Activated T-cell treated with anti-CD3 and anti-CD28 coated beads, Interleukin-2, amount 50 U/mL, for 4 hours (primary cell): ENCODE measurements around the gene IFI35. TPM values are rescaled to one million over a fixed set of nuclear protein-coding genes. Genes with fewer than 3 reads are reported as not detected.
"Not testable (repeated sequence)": the region's sequence is repeated elsewhere in the genome, so short reads cannot be mapped to it uniquely, and the experiment has no call there.

Source experiments
- ATAC-seq, 2 donors: fragments of 200-7000 bp; cut with Tn5 transposase; one replicate each; pipeline ENCODE4 v1.10.0; 2021
- DNase-seq: peaks from one replicate; pipeline ENCODE4 v3.0.0-alpha.2; 2020
- H3K27me3 Mint-ChIP-seq: one replicate; pipeline ENCODE4 v1.8.0; 2021; ENCODE audit warnings: low read depth, mixed read lengths
- H3K36me3 Mint-ChIP-seq: one replicate; pipeline ENCODE4 v1.8.0; 2022; ENCODE audit warnings: mixed read lengths; ENCODE audit not compliant: insufficient read depth
- H3K4me1 Mint-ChIP-seq: one replicate; pipeline ENCODE4 v1.8.0; 2021; ENCODE audit warnings: low read depth, mixed read lengths
- H3K4me3 Mint-ChIP-seq: one replicate; pipeline ENCODE4 v1.8.0; 2021; ENCODE audit warnings: mild to moderate bottlenecking, moderate library complexity, mixed read lengths
- H3K9me3 Mint-ChIP-seq: one replicate; pipeline ENCODE4 v1.8.0; 2021; ENCODE audit warnings: mixed read lengths
- total RNA-seq, 3 donors: library from RNA; stranded (reverse); gene quantifications; one replicate each; pipeline ENCODE4 v1.2.1, GENCODE V29; 2021

IFI35 gene
- total RNA-seq, 3 donors from 2014 or later = 26.4 to 46.6 (median 34.1) TPM

GRCh38 chr17:42989141-42989540 is 17.4 kb upstream of the IFI35 start:
- Mint-ChIP-seq H3K9me3 (no peaks in the 10 kb centered on the region), H3K4me3 (no peak overlapping the region), H3K27me3 (no peaks in the 10 kb centered on the region), H3K36me3 (peaks cover 41% of the 10 kb centered on the region), H3K4me1 (peaks cover 16% of the 10 kb centered on the region)
- ATAC-seq = no peak
- DNase-seq = no peak

- H3K4me1 Mint-ChIP-seq = peaks cover 11% of the 10 kb centered on the region
- DNase-seq = no peak
- no peaks in the 10 kb centered on the region for H3K27me3 Mint-ChIP-seq
- no peaks in the 10 kb centered on the region for H3K9me3 Mint-ChIP-seq
- no peak for ATAC-seq
- H3K4me3 Mint-ChIP-seq = no peak overlapping the region
- peaks cover 41% of the 10 kb centered on the region for H3K36me3 Mint-ChIP-seq
Measured at GRCh38 chr17:42989726-42990652, 16.6 kb upstream of the IFI35 start.

DNA sequence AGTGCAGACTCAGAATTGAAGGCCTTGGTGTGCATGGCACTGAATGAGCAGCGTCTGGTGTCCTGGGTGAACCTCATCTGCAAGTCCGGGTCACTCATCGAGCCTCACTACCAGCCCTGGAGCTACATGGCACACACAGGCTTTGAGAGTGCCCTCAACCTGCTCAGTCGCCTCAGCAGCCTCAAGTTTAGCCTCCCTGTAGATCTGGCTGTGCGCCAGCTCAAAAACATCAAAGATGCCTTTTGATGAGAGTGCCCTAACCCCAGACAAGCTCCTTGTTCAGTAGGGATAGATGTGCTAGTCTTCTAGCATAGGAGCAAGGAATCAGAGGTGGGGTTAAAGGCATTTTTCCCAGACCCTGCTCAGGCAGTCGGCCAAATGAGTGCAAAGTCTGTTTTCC is 15.1 kb upstream of the IFI35 start:
- ATAC-seq (no peak), DNase-seq (no peak)
- H3K27me3 Mint-ChIP-seq = no peaks in the 10 kb centered on the region
- no peak overlapping the region for H3K4me3 Mint-ChIP-seq
- H3K36me3 Mint-ChIP-seq = peaks cover 34% of the 10 kb centered on the region
- H3K4me1 Mint-ChIP-seq = peaks cover 5% of the 10 kb centered on the region
- H3K9me3 Mint-ChIP-seq = no peaks in the 10 kb centered on the region

DNA sequence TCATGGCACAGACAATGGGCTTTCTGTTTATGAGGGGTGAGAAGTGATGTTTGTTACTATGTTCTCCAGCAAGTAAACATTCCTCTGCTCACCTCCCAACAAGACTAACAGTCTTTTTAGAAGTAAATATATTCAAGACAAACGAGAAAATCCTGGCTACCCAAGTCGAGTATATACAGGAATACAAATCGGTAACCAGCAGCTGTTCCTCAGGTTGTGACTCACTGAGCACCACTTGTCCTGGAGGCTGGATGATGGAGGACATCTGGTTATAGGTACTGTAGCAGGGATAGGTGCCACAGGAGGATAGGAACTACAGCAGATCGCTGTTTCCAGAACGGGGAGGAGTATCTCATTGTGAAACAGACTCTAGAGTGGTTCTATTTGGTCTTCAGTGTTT is 13.7 kb upstream of the IFI35 start:
- Mint-ChIP-seq H3K4me3 (no peak overlapping the region), H3K9me3 (no peaks in the 10 kb centered on the region), H3K36me3 (peaks cover 34% of the 10 kb centered on the region), H3K27me3 (no peaks in the 10 kb centered on the region), H3K4me1 (peaks cover 8% of the 10 kb centered on the region)
- DNase-seq (no peak), ATAC-seq (no peak)

DNA sequence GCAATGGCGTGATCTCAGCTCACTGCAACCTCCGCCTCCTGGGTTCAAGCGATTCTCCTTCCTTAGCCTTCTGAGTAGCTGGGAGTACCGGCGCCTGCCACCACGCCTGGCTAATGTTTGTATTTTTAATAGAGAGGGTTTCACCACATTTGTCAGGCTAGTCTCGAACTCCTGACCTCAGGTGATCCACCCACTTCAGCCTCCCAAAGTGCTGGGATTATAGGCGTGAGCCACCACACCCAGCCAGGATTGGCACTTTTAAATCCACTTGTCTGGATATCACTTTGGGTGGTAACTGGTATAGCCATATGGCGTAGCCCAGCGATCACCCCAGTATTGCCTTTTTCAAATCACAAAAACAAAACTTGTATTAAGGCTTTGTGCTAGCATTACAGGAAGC is 12.7 kb upstream of the IFI35 start:
- H3K4me3 Mint-ChIP-seq, H3K27me3 Mint-ChIP-seq, DNase-seq, H3K9me3 Mint-ChIP-seq, ATAC-seq, H3K4me1 Mint-ChIP-seq: not testable (repeated sequence)
- H3K36me3 Mint-ChIP-seq = peaks cover 28% of the 10 kb centered on the region

DNA sequence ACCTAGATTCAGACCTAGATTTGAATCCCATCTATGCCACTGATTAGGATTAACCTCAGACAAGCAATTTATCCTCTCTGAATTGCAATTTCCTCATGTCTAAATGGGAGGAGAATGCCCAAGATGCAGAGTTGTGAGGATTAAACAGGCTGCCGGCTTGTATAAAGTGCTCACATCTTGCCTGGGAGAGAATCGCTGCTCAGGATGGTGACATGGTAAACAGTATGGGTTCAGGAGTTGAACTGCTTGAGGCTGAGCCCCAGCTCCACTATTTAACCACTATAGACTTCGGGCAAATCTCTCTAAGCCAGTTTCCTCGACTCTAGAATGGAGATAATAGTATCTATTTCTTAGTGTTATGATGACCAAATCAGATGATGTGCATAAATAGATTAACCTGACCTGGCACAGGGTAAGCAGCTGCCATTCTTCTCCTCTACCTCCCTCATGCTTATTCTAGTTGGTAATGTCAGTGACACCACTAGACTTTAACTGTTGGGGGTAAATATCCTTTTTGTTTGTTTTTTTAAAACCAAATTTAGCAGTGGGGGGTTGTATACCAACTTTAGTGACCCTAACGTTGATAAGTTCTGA is 9.1 kb upstream of the IFI35 start:
- peaks cover 21% of the 10 kb centered on the region for H3K4me1 Mint-ChIP-seq
- no peaks in the 10 kb centered on the region for H3K9me3 Mint-ChIP-seq
- H3K27me3 Mint-ChIP-seq = no peaks in the 10 kb centered on the region
- H3K4me3 Mint-ChIP-seq = peak overlapping the region; percentile 98
- no peak for DNase-seq
- ATAC-seq = no peak
- peaks cover 32% of the 10 kb centered on the region for H3K36me3 Mint-ChIP-seq

GRCh38 chr17:42997984-42998938 is 8.3 kb upstream of the IFI35 start, which contains the start of gene RPL27:
Gene RPL27, plus strand, starts transcription at chr17:42998419. Its CDS starts 332 bp downstream, at chr17:42998751.
- DNase-seq = peak; percentile 97
- H3K27me3 Mint-ChIP-seq = no peaks in the 10 kb centered on the region
- H3K9me3 Mint-ChIP-seq = no peaks in the 10 kb centered on the region
- peak; percentile 95 to 96 for ATAC-seq
- H3K36me3 Mint-ChIP-seq = peaks cover 34% of the 10 kb centered on the region
- peak within 1 kb of the TSS; percentile 98 for H3K4me3 Mint-ChIP-seq
- H3K4me1 Mint-ChIP-seq = peaks cover 21% of the 10 kb centered on the region

- Mint-ChIP-seq H3K4me3 (peak overlapping the region; percentile 98), H3K4me1 (peaks cover 21% of the 10 kb centered on the region), H3K36me3 (peaks cover 37% of the 10 kb centered on the region), H3K27me3 (no peaks in the 10 kb centered on the region), H3K9me3 (no peaks in the 10 kb centered on the region)
- no peak for DNase-seq
- no peak for ATAC-seq
Measured at GRCh38 chr17:42999003-42999525, 7.5 kb upstream of the IFI35 start.

DNA sequence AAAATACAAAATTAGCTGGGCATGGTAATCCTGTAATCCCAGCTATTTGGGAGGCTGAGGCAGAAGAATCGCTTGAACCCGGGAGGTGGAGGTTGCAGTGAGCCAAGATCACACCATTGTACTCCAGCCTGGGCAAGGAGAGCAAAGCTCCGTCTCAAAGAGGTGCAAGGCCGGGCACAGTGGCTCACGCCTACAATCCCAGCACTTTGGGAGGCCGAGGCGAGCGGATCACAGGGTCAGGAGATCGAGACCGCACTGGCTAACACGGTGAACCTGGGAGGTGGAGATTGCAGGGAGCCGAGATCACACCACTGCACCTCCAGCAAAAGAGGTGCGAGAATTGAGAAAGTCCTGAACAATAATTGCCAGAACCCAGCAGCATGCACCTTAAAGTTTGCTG is 5.7 kb upstream of the IFI35 start:
- not testable (repeated sequence) for H3K9me3 Mint-ChIP-seq, DNase-seq, ATAC-seq, H3K27me3 Mint-ChIP-seq
- Mint-ChIP-seq H3K36me3 (peaks cover 37% of the 10 kb centered on the region), H3K4me3 (peak overlapping the region; percentile 35), H3K4me1 (peaks cover 21% of the 10 kb centered on the region)

- no peak for DNase-seq
- no peak for ATAC-seq
- Mint-ChIP-seq H3K9me3 (no peaks in the 10 kb centered on the region), H3K4me1 (peaks cover 30% of the 10 kb centered on the region), H3K27me3 (no peaks in the 10 kb centered on the region), H3K4me3 (no peak overlapping the region), H3K36me3 (peaks cover 35% of the 10 kb centered on the region)
Measured at GRCh38 chr17:43003542-43004172, 2.9 kb upstream of the IFI35 start.

- Mint-ChIP-seq H3K9me3 (no peaks in the 10 kb centered on the region), H3K4me1 (peaks cover 28% of the 10 kb centered on the region), H3K4me3 (no peak overlapping the region), H3K27me3 (no peaks in the 10 kb centered on the region), H3K36me3 (peaks cover 21% of the 10 kb centered on the region)
- ATAC-seq (no peak), DNase-seq (no peak)
Measured at GRCh38 chr17:43010667-43011308, 4.2 kb downstream of the IFI35 start.

DNA sequence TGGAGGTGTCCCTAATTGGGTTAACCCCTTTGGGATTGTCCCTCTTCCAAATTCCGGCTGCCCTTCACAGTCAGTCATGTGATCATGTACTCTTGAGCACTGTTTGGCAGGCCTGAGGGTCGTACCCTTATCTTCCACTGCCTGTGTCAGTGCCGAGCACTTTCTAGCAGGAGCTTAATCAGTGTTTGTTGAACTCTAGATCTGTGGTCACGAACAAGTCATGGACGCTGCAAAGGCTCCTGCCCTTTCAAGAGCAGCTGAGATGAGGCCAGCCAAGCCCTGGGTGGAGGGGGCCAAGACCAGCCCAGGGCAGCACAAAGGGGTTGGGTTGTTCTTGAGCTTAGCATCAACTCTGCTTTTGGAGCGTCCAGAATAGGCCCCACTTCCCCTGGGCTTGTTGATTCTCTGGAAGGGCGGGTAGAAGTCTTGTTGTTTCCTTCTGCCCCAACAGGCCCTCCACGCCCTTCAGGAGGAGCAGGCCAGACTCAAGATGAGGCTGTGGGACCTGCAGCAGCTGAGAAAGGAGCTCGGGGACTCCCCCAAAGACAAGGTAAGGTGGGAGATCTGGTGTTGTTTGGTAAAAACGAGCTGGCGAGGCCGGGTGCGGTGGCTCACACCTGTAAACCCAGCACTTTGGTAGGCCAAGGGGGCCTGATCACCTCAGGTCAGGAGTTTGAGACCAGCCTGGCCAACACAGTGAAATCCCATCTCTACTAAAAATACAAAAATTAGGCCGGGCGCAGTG is 5.3 kb downstream of the IFI35 start:
- H3K9me3 Mint-ChIP-seq = no peaks in the 10 kb centered on the region
- no peaks in the 10 kb centered on the region for H3K27me3 Mint-ChIP-seq
- ATAC-seq (no peak), DNase-seq (no peak)
- no peak overlapping the region for H3K4me3 Mint-ChIP-seq
- peaks cover 21% of the 10 kb centered on the region for H3K36me3 Mint-ChIP-seq
- H3K4me1 Mint-ChIP-seq = peaks cover 21% of the 10 kb centered on the region

- peaks cover 15% of the 10 kb centered on the region for H3K4me1 Mint-ChIP-seq
- no peaks in the 10 kb centered on the region for H3K9me3 Mint-ChIP-seq
- DNase-seq (no peak), ATAC-seq (no peak)
- H3K27me3 Mint-ChIP-seq = no peaks in the 10 kb centered on the region
- peaks cover 21% of the 10 kb centered on the region for H3K36me3 Mint-ChIP-seq
- no peak overlapping the region for H3K4me3 Mint-ChIP-seq
Measured at GRCh38 chr17:43013296-43013695, 6.7 kb downstream of the IFI35 start.
